GM23338 (cell line): ENCODE results near the gene TRIO. TPM values are rescaled to one million over a fixed set of nuclear protein-coding genes. Genes with fewer than 3 reads are reported as not detected.

Experiments
- ATAC-seq: fragments of 200-7000 bp; cut with Tn5 transposase; 3 replicates; pipeline ENCODE4 v1.9.1; 2020
- DNase-seq: peaks from one replicate; pipeline ENCODE4 v3.0.0-alpha.2; 2015; ENCODE audit warnings: low spot score
- H2AFZ ChIP-seq: fragments of 200-600 bp; sonication (generic); 2 replicates; pipeline ENCODE4 v1.8.0; 2016; ENCODE audit warnings: antibody characterized with exemption, mild to moderate bottlenecking, moderate library complexity
- H3F3A ChIP-seq: fragments of 200-600 bp; sonication (generic); replicated peaks from 2 replicates; pipeline ENCODE4 v1.8.0; 2017; ENCODE audit warnings: antibody characterized with exemption, mixed run types, low read depth
- H3K27ac ChIP-seq: fragments of 200-600 bp; sonication (generic); 2 replicates; pipeline ENCODE4 v1.6.1; 2016; ENCODE audit warnings: low read depth
- H3K27me3 ChIP-seq: fragments of 200-600 bp; sonication (generic); 2 replicates; pipeline ENCODE4 v1.8.0; 2016; ENCODE audit warnings: mild to moderate bottlenecking, mixed run types, moderate library complexity; ENCODE audit not compliant: insufficient read depth
- H3K36me3 ChIP-seq: fragments of 200-600 bp; sonication (generic); 2 replicates; pipeline ENCODE4 v1.8.0; 2016; ENCODE audit warnings: mild to moderate bottlenecking; ENCODE audit not compliant: insufficient read depth
- H3K4me1 ChIP-seq: fragments of 200-600 bp; sonication (generic); 2 replicates; pipeline ENCODE4 v1.8.0; 2016; ENCODE audit warnings: mild to moderate bottlenecking, moderate library complexity; ENCODE audit not compliant: insufficient read depth
- H3K4me2 ChIP-seq: fragments of 200-600 bp; sonication (generic); 2 replicates; pipeline ENCODE4 v1.7.1; 2017; ENCODE audit warnings: mixed run types
- H3K4me3 ChIP-seq: fragments of 200-600 bp; sonication (generic); 2 replicates; pipeline ENCODE4 v1.6.1; 2016; ENCODE audit warnings: mixed run types
- H3K79me2 ChIP-seq: fragments of 200-600 bp; sonication (generic); replicated peaks from 2 replicates; pipeline ENCODE4 v1.8.0; 2017; ENCODE audit warnings: mild to moderate bottlenecking; ENCODE audit not compliant: insufficient read depth
- H3K9me2 ChIP-seq: fragments of 200-600 bp; sonication (generic); 2 replicates; pipeline ENCODE4 v1.8.0; 2017; ENCODE audit not compliant: insufficient read depth
- H4K20me1 ChIP-seq: fragments of 200-600 bp; sonication (generic); replicated peaks from 2 replicates; pipeline ENCODE4 v1.8.0; 2017; ENCODE audit warnings: mild to moderate bottlenecking; ENCODE audit not compliant: insufficient read depth
- H3K27ac Mint-ChIP-seq: 2 replicates; pipeline ENCODE4 v1.8.0; 2020; ENCODE audit warnings: inconsistent platforms, mild to moderate bottlenecking, moderate library complexity, mixed read lengths
- H3K27me3 Mint-ChIP-seq: 3 replicates; pipeline ENCODE4 v1.8.0; 2022; ENCODE audit warnings: low read depth, mild to moderate bottlenecking, moderate library complexity, mixed read lengths, inconsistent platforms; ENCODE audit not compliant: insufficient read depth, poor library complexity
- H3K36me3 Mint-ChIP-seq: 3 replicates; pipeline ENCODE4 v1.8.0; 2021; ENCODE audit warnings: low read depth, mild to moderate bottlenecking, inconsistent platforms, moderate library complexity, mixed read lengths
- H3K4me1 Mint-ChIP-seq: 3 replicates; pipeline ENCODE4 v1.8.0; 2020; ENCODE audit warnings: mild to moderate bottlenecking, inconsistent platforms, mixed read lengths
- H3K4me3 Mint-ChIP-seq: 3 replicates; pipeline ENCODE4 v1.8.0; 2021; ENCODE audit warnings: moderate library complexity, mild to moderate bottlenecking, inconsistent platforms, mixed read lengths
- H3K9me3 Mint-ChIP-seq: 3 replicates; pipeline ENCODE4 v1.8.0; 2020; ENCODE audit warnings: moderate library complexity, mild to moderate bottlenecking, inconsistent platforms, mixed read lengths
- CREB1 ChIP-seq: fragments of 250-450 bp; sonication (Bioruptor Pico); IDR thresholded peaks from 2 replicates; pipeline ENCODE4 v1.5.0; 2020; ENCODE audit warnings: low read depth, mild to moderate bottlenecking, moderate library complexity
- EZH2 ChIP-seq: fragments of 200-600 bp; sonication (generic); IDR thresholded peaks from one replicate; pipeline ENCODE4 v1.8.0; 2017; ENCODE audit warnings: antibody characterized with exemption, mild to moderate bottlenecking, low read depth; ENCODE audit not compliant: unreplicated experiment
- JUNB ChIP-seq: IDR thresholded peaks from one replicate; pipeline ENCODE4 v1.6.1; 2016; ENCODE audit warnings: antibody characterized with exemption; ENCODE audit not compliant: unreplicated experiment
- NANOG ChIP-seq: IDR thresholded peaks from 2 replicates; pipeline ENCODE4 v1.6.1; 2016; ENCODE audit warnings: antibody characterized with exemption, borderline replicate concordance
- POLR2AphosphoS5 ChIP-seq: IDR thresholded peaks from 2 replicates; pipeline ENCODE4 v1.6.1; 2016; ENCODE audit warnings: antibody characterized with exemption, low read depth
- ZNF114 ChIP-seq: fragments of 250-450 bp; sonication (Bioruptor Pico); IDR thresholded peaks from 2 replicates; pipeline ENCODE4 v1.5.0; 2020; ENCODE audit warnings: mild to moderate bottlenecking, moderate library complexity
- polyA plus RNA-seq: library from polyadenylated mRNA; unstranded; fragments of >200 nt; fragmentation: Nextera tagmentation; extraction: Ambion mirVana; gene quantifications from 2 replicates; pipeline ENCODE4 v1.2.1, GENCODE V29; 2016
- total RNA-seq: library from RNA; depleted of rRNA; stranded (reverse); fragments of >200 nt; shearing (Covaris generic); gene quantifications from 2 replicates; pipeline ENCODE4 v1.2.3, GENCODE V29; 2014
- TF ChIP-seq, protein P1 (sequence below): IDR thresholded peaks from 2 replicates; pipeline ENCODE4 v1.6.1; 2016; ENCODE audit warnings: antibody characterized with exemption
- TF ChIP-seq, protein P2 (sequence below): IDR thresholded peaks from one replicate; pipeline ENCODE4 v1.6.1; 2018; ENCODE audit warnings: antibody characterized with exemption; ENCODE audit not compliant: unreplicated experiment
- TF ChIP-seq, protein P3 (sequence below), 2 experiments: fragments of 200-600 bp in 1 of 2; sonication (generic) in 1 of 2; conservative IDR thresholded peaks; 2 replicates each; pipeline versions ENCODE4 v1.5.1 to v1.6.1; 2016 to 2017; ENCODE audit warnings: antibody characterized with exemption in 2 of 2, low read depth in 2 of 2, mild to moderate bottlenecking in 2 of 2, moderate library complexity in 1 of 2

Gene TRIO
- total and polyA plus RNA-seq, 2 experiments from 2014 or later = 13.8 to 113 TPM

DNA sequence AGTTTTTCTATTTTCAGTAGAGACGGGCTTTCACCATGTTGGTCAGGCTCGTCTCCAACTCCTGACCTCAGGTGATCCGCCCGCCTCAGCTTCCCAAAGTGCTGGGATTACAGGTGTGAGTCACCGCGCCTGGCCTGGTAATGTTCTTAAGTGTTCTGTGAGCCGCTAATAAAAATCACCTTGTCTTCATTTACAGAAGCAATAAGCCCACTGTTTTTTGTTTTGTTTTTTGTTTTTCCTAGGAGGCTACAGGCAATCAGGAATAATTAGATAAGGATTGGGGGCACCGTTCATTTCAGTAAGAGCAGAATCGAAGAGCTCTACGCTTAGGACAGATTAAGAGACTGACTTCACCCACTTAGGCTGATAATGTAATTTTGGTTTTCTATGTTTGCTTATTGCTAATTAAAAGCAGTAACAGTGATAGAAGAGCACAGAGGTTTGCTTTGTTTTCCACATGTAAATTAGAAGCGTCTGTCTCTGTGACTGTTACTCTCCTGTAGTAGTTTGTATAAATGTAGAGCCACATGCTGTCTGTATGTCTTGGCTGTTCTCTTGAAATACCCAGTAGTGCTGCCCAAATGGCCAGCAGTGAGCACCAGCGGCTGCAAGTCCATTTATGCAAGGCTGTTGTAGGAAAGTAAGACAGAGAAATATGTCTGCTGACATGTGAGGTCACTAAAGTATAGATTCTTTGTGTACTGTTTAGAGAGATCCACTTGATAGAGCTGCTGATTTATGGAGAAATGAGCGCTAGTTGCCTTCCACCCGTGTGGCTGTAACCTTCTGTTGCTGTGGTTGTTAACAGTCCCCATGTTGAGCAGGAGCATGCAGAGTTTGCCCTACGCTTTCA, 30.5 kb downstream of the TRIO start:
- peak overlapping the region; percentile 88 for H3K27ac Mint-ChIP-seq
- Histone ChIP-seq H3K4me3 (peak overlapping the region; percentile 27; the same call in 1 of the 2 replicates), H4K20me1 (peaks cover 26% of the 10 kb centered on the region; the same call in 1 of the 2 replicates), H3K9me2 (no peaks in the 10 kb centered on the region), H3K36me3 (no peaks in the 10 kb centered on the region), H3K4me1 (peaks cover 86% of the 10 kb centered on the region), H2AFZ (no peak overlapping the region), H3K27me3 (no peaks in the 10 kb centered on the region), H3K79me2 (peaks cover 100% of the 10 kb centered on the region), H3K27ac (peak overlapping the region; percentile 73), H3K4me2 (peak overlapping the region; percentile 68), H3F3A (no peaks in the 10 kb centered on the region)
- H3K9me3 Mint-ChIP-seq = no peaks in the 10 kb centered on the region
- peaks cover 79% of the 10 kb centered on the region for H3K4me1 Mint-ChIP-seq
- ATAC-seq = peak; percentile 11
- H3K27me3 Mint-ChIP-seq = peaks cover 10% of the 10 kb centered on the region
- TF ChIP-seq CREB1 (CRISPR knock-in tag) = no peak
- no peak for TF ChIP-seq JUNB
- no peak for TF ChIP-seq POLR2AphosphoS5
- no peak for TF ChIP-seq EZH2
- TF ChIP-seq ZNF114 (CRISPR knock-in tag) = no peak
- TF ChIP-seq NANOG = no peak
- no peak for DNase-seq
- no peaks in the 10 kb centered on the region for H3K36me3 Mint-ChIP-seq
- H3K4me3 Mint-ChIP-seq = peak overlapping the region; percentile 56

DNA sequence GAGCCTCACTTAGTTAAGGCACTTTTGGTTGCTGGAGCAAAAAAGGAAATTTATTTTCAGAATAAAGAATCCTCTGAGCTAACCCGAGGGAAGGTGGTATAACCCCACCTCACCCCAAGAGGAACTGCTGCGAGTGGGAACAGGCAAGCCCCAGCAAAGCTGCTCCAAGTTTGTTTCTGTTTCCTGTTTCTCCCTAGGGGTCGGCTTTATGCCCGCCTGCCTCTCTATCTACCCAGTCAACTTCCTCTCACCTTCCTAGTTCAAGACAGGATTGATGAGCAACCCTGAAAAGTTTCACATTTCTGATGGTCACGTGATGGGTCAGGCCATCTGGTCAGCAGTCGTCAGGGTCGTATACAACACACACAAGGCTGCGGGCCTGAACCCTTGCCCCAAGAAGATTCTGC, 31.1 kb downstream of the TRIO start:
- Histone ChIP-seq H3K4me1 (peaks cover 84% of the 10 kb centered on the region), H3F3A (no peaks in the 10 kb centered on the region), H3K36me3 (no peaks in the 10 kb centered on the region), H3K27me3 (no peaks in the 10 kb centered on the region), H2AFZ (no peak overlapping the region), H3K9me2 (no peaks in the 10 kb centered on the region), H3K4me2 (peak overlapping the region; percentile 68), H3K27ac (peak overlapping the region; percentile 73; the same call in 1 of the 2 replicates), H4K20me1 (peaks cover 26% of the 10 kb centered on the region; the same call in 1 of the 2 replicates), H3K4me3 (peak overlapping the region; percentile 27; the same call in 1 of the 2 replicates), H3K79me2 (peaks cover 100% of the 10 kb centered on the region)
- peak overlapping the region; percentile 88 for H3K27ac Mint-ChIP-seq
- ATAC-seq (peak; percentile 50), DNase-seq (peak; percentile 66)
- H3K4me3 Mint-ChIP-seq = peak overlapping the region; percentile 56
- no peaks in the 10 kb centered on the region for H3K36me3 Mint-ChIP-seq
- H3K27me3 Mint-ChIP-seq = peaks cover 10% of the 10 kb centered on the region
- peaks cover 78% of the 10 kb centered on the region for H3K4me1 Mint-ChIP-seq
- no peaks in the 10 kb centered on the region for H3K9me3 Mint-ChIP-seq
- TF ChIP-seq, protein P1, sequence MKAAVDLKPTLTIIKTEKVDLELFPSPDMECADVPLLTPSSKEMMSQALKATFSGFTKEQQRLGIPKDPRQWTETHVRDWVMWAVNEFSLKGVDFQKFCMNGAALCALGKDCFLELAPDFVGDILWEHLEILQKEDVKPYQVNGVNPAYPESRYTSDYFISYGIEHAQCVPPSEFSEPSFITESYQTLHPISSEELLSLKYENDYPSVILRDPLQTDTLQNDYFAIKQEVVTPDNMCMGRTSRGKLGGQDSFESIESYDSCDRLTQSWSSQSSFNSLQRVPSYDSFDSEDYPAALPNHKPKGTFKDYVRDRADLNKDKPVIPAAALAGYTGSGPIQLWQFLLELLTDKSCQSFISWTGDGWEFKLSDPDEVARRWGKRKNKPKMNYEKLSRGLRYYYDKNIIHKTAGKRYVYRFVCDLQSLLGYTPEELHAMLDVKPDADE = no peak
- TF ChIP-seq, protein P2, sequence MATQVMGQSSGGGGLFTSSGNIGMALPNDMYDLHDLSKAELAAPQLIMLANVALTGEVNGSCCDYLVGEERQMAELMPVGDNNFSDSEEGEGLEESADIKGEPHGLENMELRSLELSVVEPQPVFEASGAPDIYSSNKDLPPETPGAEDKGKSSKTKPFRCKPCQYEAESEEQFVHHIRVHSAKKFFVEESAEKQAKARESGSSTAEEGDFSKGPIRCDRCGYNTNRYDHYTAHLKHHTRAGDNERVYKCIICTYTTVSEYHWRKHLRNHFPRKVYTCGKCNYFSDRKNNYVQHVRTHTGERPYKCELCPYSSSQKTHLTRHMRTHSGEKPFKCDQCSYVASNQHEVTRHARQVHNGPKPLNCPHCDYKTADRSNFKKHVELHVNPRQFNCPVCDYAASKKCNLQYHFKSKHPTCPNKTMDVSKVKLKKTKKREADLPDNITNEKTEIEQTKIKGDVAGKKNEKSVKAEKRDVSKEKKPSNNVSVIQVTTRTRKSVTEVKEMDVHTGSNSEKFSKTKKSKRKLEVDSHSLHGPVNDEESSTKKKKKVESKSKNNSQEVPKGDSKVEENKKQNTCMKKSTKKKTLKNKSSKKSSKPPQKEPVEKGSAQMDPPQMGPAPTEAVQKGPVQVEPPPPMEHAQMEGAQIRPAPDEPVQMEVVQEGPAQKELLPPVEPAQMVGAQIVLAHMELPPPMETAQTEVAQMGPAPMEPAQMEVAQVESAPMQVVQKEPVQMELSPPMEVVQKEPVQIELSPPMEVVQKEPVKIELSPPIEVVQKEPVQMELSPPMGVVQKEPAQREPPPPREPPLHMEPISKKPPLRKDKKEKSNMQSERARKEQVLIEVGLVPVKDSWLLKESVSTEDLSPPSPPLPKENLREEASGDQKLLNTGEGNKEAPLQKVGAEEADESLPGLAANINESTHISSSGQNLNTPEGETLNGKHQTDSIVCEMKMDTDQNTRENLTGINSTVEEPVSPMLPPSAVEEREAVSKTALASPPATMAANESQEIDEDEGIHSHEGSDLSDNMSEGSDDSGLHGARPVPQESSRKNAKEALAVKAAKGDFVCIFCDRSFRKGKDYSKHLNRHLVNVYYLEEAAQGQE = no peak
- no peak for TF ChIP-seq CREB1 (CRISPR knock-in tag)
- TF ChIP-seq, protein P3, sequence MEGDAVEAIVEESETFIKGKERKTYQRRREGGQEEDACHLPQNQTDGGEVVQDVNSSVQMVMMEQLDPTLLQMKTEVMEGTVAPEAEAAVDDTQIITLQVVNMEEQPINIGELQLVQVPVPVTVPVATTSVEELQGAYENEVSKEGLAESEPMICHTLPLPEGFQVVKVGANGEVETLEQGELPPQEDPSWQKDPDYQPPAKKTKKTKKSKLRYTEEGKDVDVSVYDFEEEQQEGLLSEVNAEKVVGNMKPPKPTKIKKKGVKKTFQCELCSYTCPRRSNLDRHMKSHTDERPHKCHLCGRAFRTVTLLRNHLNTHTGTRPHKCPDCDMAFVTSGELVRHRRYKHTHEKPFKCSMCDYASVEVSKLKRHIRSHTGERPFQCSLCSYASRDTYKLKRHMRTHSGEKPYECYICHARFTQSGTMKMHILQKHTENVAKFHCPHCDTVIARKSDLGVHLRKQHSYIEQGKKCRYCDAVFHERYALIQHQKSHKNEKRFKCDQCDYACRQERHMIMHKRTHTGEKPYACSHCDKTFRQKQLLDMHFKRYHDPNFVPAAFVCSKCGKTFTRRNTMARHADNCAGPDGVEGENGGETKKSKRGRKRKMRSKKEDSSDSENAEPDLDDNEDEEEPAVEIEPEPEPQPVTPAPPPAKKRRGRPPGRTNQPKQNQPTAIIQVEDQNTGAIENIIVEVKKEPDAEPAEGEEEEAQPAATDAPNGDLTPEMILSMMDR (conservative IDR thresholded peaks at IDR 0.05; ENCODE audit: low read depth in 2 of 2) = no peak
